Measurements from ENCODE around the gene SIVA1. TPM values are rescaled to one million over a fixed set of nuclear protein-coding genes. Genes with fewer than 3 reads are reported as not detected.

The SIVA1 gene
- total RNA-seq, 4 donors from 2014 or later: 149 to 282 (median 201) TPM

GRCh38 chr14:104795781-104796686 lies 43.1 kb downstream of the SIVA1 start:
- no peaks in the 10 kb centered on the region for H3K9me3 ChIP-seq
- WGBS, 2 donors: 54 to 67% methylated on average over 7 of the region's 55 CpGs
- TF ChIP-seq, protein P1, sequence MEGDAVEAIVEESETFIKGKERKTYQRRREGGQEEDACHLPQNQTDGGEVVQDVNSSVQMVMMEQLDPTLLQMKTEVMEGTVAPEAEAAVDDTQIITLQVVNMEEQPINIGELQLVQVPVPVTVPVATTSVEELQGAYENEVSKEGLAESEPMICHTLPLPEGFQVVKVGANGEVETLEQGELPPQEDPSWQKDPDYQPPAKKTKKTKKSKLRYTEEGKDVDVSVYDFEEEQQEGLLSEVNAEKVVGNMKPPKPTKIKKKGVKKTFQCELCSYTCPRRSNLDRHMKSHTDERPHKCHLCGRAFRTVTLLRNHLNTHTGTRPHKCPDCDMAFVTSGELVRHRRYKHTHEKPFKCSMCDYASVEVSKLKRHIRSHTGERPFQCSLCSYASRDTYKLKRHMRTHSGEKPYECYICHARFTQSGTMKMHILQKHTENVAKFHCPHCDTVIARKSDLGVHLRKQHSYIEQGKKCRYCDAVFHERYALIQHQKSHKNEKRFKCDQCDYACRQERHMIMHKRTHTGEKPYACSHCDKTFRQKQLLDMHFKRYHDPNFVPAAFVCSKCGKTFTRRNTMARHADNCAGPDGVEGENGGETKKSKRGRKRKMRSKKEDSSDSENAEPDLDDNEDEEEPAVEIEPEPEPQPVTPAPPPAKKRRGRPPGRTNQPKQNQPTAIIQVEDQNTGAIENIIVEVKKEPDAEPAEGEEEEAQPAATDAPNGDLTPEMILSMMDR (IDR thresholded peaks at IDR 0.05): no peak
- peak in 2 of 4 donors; percentile 50 to 76 for TF ChIP-seq POLR2A (IDR thresholded peaks at IDR 0.05)
- peaks cover 44 to 82% (median 51%) of the 10 kb centered on the region in 3 donors for H3K4me1 ChIP-seq
- H3K27me3 ChIP-seq: no peaks in the 10 kb centered on the region
- intact Hi-C loops (cut with DNase I): no loop called here
- no peak for DNase-seq
- peak overlapping the region; percentile 39 to 95 (median 66) for H3K4me3 ChIP-seq
- H3K27ac ChIP-seq: peak overlapping the region; percentile 86 to 94 (median 90)
- peaks cover 0 to 15% (median 8%) of the 10 kb centered on the region in 3 donors for H3K36me3 ChIP-seq

DNA sequence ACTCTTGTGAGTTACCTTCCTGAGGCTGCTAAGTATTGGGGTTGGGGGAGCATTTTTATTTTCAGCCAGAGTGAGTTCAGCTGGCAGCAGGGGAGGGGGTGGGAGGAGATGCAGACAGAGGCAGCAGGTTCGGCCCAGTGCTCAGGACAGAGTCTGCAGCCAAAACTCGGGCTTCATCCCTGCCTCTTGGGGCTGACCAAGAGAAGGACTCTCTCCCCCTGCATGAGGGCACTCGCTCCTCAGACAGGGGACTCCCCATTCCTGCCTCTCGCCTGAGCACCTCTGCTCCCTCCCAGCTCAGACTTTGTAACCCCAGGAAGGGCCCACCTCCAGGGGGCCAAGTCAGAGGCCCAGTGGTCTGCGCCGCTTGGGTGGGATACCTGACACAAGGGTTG lies 43.7 kb downstream of the SIVA1 start:
- peaks cover 0 to 8% (median 6%) of the 10 kb centered on the region in 3 donors for H3K36me3 ChIP-seq
- H3K4me3 ChIP-seq: no peak overlapping the region
- intact Hi-C loops (cut with DNase I): no loop called here
- TF ChIP-seq, protein P1 (IDR thresholded peaks at IDR 0.05): no peak
- TF ChIP-seq POLR2A (IDR thresholded peaks at IDR 0.05): no peak
- H3K27me3 ChIP-seq: no peaks in the 10 kb centered on the region
- WGBS, 2 donors: no CpG with 5 or more reads among the region's 6 CpGs
- peaks cover 50 to 82% (median 58%) of the 10 kb centered on the region in 3 donors for H3K4me1 ChIP-seq
- H3K9me3 ChIP-seq: no peaks in the 10 kb centered on the region
- DNase-seq: no peak
- H3K27ac ChIP-seq: peak overlapping the region; percentile 86 to 94 (median 90)

GRCh38 chr14:104797115-104798044 lies 44.4 kb downstream of the SIVA1 start:
- no peak for TF ChIP-seq POLR2A (IDR thresholded peaks at IDR 0.05)
- TF ChIP-seq, protein P1 (IDR thresholded peaks at IDR 0.05): no peak
- Histone ChIP-seq H3K27ac (peak overlapping the region in 2 of 4 donors; percentile 17 to 94), H3K36me3 (peaks cover 0 to 1% (median under 1%) of the 10 kb centered on the region in 3 donors), H3K9me3 (no peaks in the 10 kb centered on the region), H3K4me1 (peaks cover 50 to 82% (median 59%) of the 10 kb centered on the region in 3 donors), H3K27me3 (no peaks in the 10 kb centered on the region), H3K4me3 (no peak overlapping the region)
- intact Hi-C loops (cut with DNase I): no loop called here
- DNase-seq: no peak
- WGBS, 2 donors: 43 to 100% methylated on average over 1 to 4 of the region's 18 CpGs

GRCh38 chr14:104798300-104799243 lies 45.6 kb downstream of the SIVA1 start:
- intact Hi-C loops (cut with DNase I): no loop called here
- 75 to 82% methylated on average over 13 to 16 of the region's 16 CpGs for WGBS, 2 donors
- no peaks in the 10 kb centered on the region for H3K36me3 ChIP-seq

More at GRCh38 chr14:104798300-104799243, 45.6 kb downstream of the SIVA1 start:
- Histone ChIP-seq H3K27me3 (no peaks in the 10 kb centered on the region), H3K9me3 (no peaks in the 10 kb centered on the region), H3K4me1 (peaks cover 48 to 82% (median 58%) of the 10 kb centered on the region in 3 donors), H3K27ac (peak overlapping the region; percentile 90 to 95 (median 94)), H3K4me3 (no peak overlapping the region)
- TF ChIP-seq POLR2A (IDR thresholded peaks at IDR 0.05): no peak
- TF ChIP-seq, protein P1 (IDR thresholded peaks at IDR 0.05): no peak
- no peak for DNase-seq

Measured in esophagus squamous epithelium (tissue), 5 donors.